ENCODE measurements around the gene NBPF1. TPM values are rescaled to one million over a fixed set of nuclear protein-coding genes. Genes with fewer than 3 reads are reported as not detected.
"Not testable (repeated sequence)": the region's sequence is repeated elsewhere in the genome, so short reads cannot be mapped to it uniquely, and the experiment has no call there.

Gene NBPF1
- total and polyA plus RNA-seq, 4 donors = 7.9 to 55.0 (median 12.6) TPM

DNA sequence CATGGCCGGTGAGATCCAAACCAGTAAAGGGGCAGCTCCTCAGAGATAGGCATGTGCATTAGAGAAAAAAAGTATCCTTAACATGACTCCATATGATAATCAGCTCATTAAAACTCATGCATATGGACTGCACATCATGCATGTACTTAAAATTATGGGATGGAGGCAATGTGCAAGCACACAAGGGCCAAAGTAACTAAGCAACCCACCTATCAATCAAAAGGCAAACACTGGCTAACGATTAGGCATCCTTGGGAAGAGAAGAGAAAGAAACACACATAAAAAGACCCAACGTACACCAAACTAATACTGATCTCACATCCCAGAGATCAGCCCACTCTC lies 94.5 kb downstream of the NBPF1 start:
- H3K4me1 ChIP-seq (ENCODE audit: control insufficient read depth in 1 of 2, insufficient read depth in 2 of 2, low read length in 2 of 2); H3K4me3 ChIP-seq (ENCODE audit: low read length in 2 of 2); H3K9me3 ChIP-seq (ENCODE audit: control insufficient read depth, low read length); intact Hi-C loops (cut with DNase I); H3K36me3 ChIP-seq (ENCODE audit: control insufficient read depth in 1 of 2, insufficient read depth in 2 of 2, low read length in 1 of 2); H3K27me3 ChIP-seq (ENCODE audit: control insufficient read depth in 1 of 2, insufficient read depth in 2 of 2, low read length in 1 of 2); DNase-seq; ATAC-seq (ENCODE audit: low FRiP score); H3K27ac ChIP-seq (ENCODE audit: low read depth in 1 of 2, low read length in 2 of 2): not testable (repeated sequence)
- 62 to 64% methylated on average over 3 of the region's 3 CpGs for WGBS, 2 donors

GRCh38 chr1:16516694-16517410 lies 96.5 kb downstream of the NBPF1 start:
- DNase-seq; H3K4me1 ChIP-seq (ENCODE audit: control insufficient read depth in 1 of 2, insufficient read depth in 2 of 2, low read length in 2 of 2); H3K27ac ChIP-seq (ENCODE audit: low read depth in 1 of 2, low read length in 2 of 2); H3K4me3 ChIP-seq (ENCODE audit: low read length in 2 of 2); H3K27me3 ChIP-seq (ENCODE audit: control insufficient read depth in 1 of 2, insufficient read depth in 2 of 2, low read length in 1 of 2); H3K36me3 ChIP-seq (ENCODE audit: control insufficient read depth in 1 of 2, insufficient read depth in 2 of 2, low read length in 1 of 2); intact Hi-C loops (cut with DNase I); ATAC-seq (ENCODE audit: low FRiP score); H3K9me3 ChIP-seq (ENCODE audit: control insufficient read depth, low read length): not testable (repeated sequence)
- 73 to 84% methylated on average over 5 of the region's 5 CpGs for WGBS, 2 donors

- DNase-seq = peak; percentile 75 to 89
- H3K36me3 ChIP-seq (ENCODE audit: control insufficient read depth in 1 of 2, insufficient read depth in 2 of 2, low read length in 1 of 2); ATAC-seq (ENCODE audit: low FRiP score); H3K4me1 ChIP-seq (ENCODE audit: control insufficient read depth in 1 of 2, insufficient read depth in 2 of 2, low read length in 2 of 2); intact Hi-C loops (cut with DNase I); H3K9me3 ChIP-seq (ENCODE audit: control insufficient read depth, low read length); H3K4me3 ChIP-seq (ENCODE audit: low read length in 2 of 2); H3K27me3 ChIP-seq (ENCODE audit: control insufficient read depth in 1 of 2, insufficient read depth in 2 of 2, low read length in 1 of 2): not testable (repeated sequence)
- 0 to 1% methylated on average over 20 to 38 of the region's 40 CpGs for WGBS, 2 donors
- H3K27ac ChIP-seq (ENCODE audit: low read depth in 1 of 2, low read length in 2 of 2) = peak within 1 kb of the TSS in 1 of 2 donors; percentile 64
Observed at GRCh38 chr1:16514107-16515055, 99.0 kb downstream of the NBPF1 start, which contains the start of gene RNU1-1. Gene RNU1-1, minus strand, starts transcription at chr1:16514285.

GRCh38 chr1:16513412-16514106 lies 99.8 kb downstream of the NBPF1 start:
- H3K4me3 ChIP-seq (ENCODE audit: low read length in 2 of 2); intact Hi-C loops (cut with DNase I); DNase-seq; H3K4me1 ChIP-seq (ENCODE audit: control insufficient read depth in 1 of 2, insufficient read depth in 2 of 2, low read length in 2 of 2); H3K27me3 ChIP-seq (ENCODE audit: control insufficient read depth in 1 of 2, insufficient read depth in 2 of 2, low read length in 1 of 2); H3K36me3 ChIP-seq (ENCODE audit: control insufficient read depth in 1 of 2, insufficient read depth in 2 of 2, low read length in 1 of 2); H3K9me3 ChIP-seq (ENCODE audit: control insufficient read depth, low read length): not testable (repeated sequence)
- 16 to 17% methylated on average over 19 to 26 of the region's 26 CpGs for WGBS, 2 donors
- H3K27ac ChIP-seq (ENCODE audit: low read depth in 1 of 2, low read length in 2 of 2) = peak overlapping the region in 1 of 2 donors; percentile 51
- peak; percentile 76 for ATAC-seq (ENCODE audit: low FRiP score)

DNA sequence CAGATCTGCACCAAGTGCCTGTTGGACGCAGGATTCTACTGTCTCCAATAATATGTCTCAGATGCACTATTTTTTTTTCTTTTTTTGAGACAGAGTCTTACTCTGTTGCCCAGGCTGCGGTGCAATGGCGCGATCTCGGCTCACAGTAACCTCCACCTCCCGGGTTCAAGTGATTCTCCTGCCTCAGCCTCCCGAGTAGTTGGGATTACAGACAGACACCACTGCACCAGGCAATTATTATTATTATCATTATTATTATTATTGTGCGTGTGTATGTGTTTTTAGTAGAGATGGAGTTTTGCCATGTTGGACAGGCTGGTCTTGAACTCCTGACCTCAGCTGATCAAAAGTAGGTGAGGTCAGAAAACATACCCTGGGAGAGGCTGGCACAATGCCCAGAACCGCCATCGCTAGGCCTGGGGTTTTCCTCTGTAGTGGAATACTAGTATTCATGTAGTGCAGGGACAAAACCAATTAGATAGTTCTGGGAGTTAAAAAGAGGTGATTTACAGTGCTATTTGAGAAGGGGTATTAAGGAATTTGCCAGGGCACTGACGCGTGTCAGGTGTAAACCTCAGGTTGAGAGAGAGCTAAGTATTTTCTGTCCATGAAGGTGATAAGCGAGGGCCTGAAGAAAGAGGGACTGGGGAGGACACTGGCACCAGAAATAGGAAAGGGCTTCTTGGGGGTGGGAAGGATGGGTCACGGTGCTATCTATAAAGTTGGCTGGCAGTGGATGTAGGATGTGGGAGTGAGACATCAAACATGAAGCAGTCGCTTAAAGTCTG lies 100.5 kb downstream of the NBPF1 start:
- intact Hi-C loops (cut with DNase I); H3K36me3 ChIP-seq (ENCODE audit: control insufficient read depth in 1 of 2, insufficient read depth in 2 of 2, low read length in 1 of 2); ATAC-seq (ENCODE audit: low FRiP score); H3K4me3 ChIP-seq (ENCODE audit: low read length in 2 of 2); H3K9me3 ChIP-seq (ENCODE audit: control insufficient read depth, low read length); H3K27me3 ChIP-seq (ENCODE audit: control insufficient read depth in 1 of 2, insufficient read depth in 2 of 2, low read length in 1 of 2); DNase-seq; H3K27ac ChIP-seq (ENCODE audit: low read depth in 1 of 2, low read length in 2 of 2); H3K4me1 ChIP-seq (ENCODE audit: control insufficient read depth in 1 of 2, insufficient read depth in 2 of 2, low read length in 2 of 2): not testable (repeated sequence)
- 59 to 66% methylated on average over 9 to 14 of the region's 15 CpGs for WGBS, 2 donors

Other genes starting within 250 kb of the NBPF1 start
- gene SZRD1, start 246.3 kb downstream of the NBPF1 start, total RNA-seq = 100 to 1,000 TPM; 128 to 172 TPM
- 100 to 1,000 TPM in 1 of 2 donors, 10 to 100 TPM in 1; 87.9 to 109 TPM for gene SZRD1, start 246.3 kb downstream of the NBPF1 start, polyA plus RNA-seq
- not detected for gene SPATA21, start 176.1 kb downstream of the NBPF1 start, total RNA-seq
- under 1 TPM; 0.33 to 0.38 TPM for gene SPATA21, start 176.1 kb downstream of the NBPF1 start, polyA plus RNA-seq
- gene NECAP2, start 172.8 kb downstream of the NBPF1 start, total RNA-seq = 10 to 100 TPM; 38.1 to 60.4 TPM
- 10 to 100 TPM; 37.5 to 38.1 TPM for gene NECAP2, start 172.8 kb downstream of the NBPF1 start, polyA plus RNA-seq
- gene RNU1-1, start 99.3 kb downstream of the NBPF1 start, total RNA-seq = 1,000 to 10,000 TPM; 7,231 to 8,154 TPM
- not detected for gene RNU1-1, start 99.3 kb downstream of the NBPF1 start, polyA plus RNA-seq
- gene RNU1-3, start 53.4 kb upstream of the NBPF1 start, total RNA-seq = 1,000 to 10,000 TPM; 7,231 to 8,154 TPM
- not detected for gene RNU1-3, start 53.4 kb upstream of the NBPF1 start, polyA plus RNA-seq
- gene RNU1-4, start 127.0 kb upstream of the NBPF1 start, total RNA-seq = 1,000 to 10,000 TPM; 7,231 to 8,154 TPM
- not detected for gene RNU1-4, start 127.0 kb upstream of the NBPF1 start, polyA plus RNA-seq

Data from aorta (tissue), 5 donors.